NOMO-1 (cell line): Measurements from ENCODE around the gene CFAP410.
A peak's percentile ranks its signal among the peaks of the same experiment; 100 is the strongest.

Experiments
- DNase-seq, 2 experiments: peaks; one replicate each; lab custom pipeline; 2025; ENCODE audit not compliant: unreplicated experiment in 2 of 2; lab: John Stamatoyannopoulos, UW

Gene CFAP410

DNA sequence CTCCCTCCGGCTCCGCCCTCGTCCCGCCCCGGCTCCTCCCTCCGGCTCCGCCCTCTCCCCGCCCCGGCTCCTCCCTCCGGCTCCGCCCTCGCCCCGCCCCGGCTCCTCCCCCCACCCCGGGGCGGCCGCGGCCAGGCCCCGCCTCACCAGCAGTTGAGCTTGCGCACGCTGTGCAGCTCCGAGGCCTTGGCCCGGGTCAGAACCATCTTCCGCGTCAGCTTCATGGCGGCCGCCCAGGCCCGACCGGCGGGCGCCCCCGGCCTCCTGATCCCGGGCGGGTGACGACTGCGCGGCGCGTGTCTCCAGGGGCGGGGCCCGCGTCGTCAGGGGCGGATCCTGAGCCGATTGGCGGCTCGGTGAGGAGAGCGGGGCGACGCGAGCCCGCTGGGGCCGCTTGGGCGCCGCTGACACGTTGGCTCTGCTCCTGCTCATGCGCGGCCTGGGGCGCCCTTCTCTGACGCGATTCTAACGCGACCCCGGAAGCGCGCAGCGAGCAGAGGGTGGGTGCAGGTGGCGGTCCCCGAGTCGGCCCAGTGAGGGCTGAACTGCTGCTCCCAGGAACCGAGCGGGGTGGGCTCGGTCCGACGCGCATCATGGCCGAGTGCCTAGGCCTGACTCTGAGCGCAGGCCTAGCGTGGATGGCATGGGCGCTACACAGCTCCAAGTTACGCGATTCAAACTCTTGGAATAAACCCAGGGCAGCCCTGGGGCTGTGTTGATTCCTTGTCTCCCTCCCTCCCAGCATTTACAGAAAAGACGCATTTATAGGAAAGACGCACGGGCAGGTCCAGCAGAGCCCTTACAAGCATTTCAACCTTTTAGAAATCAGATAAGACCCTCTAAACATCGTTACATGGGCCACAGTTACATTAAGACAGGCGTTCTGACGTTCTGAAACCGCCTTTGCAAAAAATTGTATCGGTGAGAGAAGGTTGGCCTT is at the start of gene CFAP410:
Gene CFAP410, minus strand, starts transcription at position 420 of the 940 bp plus-strand sequence. Its CDS starts 196 bp downstream, at position 224.
- peak; percentile 89 to 96 for DNase-seq

- no peak for DNase-seq
These were observed 45.8 kb upstream of the CFAP410 start for GRCh38 chr21:44384968-44385367.

- no peak for DNase-seq
These were observed 44.0 kb upstream of the CFAP410 start for GRCh38 chr21:44383216-44383615.

- DNase-seq = no peak
These were observed 43.3 kb upstream of the CFAP410 start for GRCh38 chr21:44382536-44382935.

- DNase-seq = no peak
These were observed 42.7 kb upstream of the CFAP410 start for GRCh38 chr21:44381874-44382273.

- no peak for DNase-seq
These were observed 41.7 kb upstream of the CFAP410 start for GRCh38 chr21:44380876-44381275.

- DNase-seq = no peak
These were observed 41.0 kb upstream of the CFAP410 start for GRCh38 chr21:44379991-44380865.

DNA sequence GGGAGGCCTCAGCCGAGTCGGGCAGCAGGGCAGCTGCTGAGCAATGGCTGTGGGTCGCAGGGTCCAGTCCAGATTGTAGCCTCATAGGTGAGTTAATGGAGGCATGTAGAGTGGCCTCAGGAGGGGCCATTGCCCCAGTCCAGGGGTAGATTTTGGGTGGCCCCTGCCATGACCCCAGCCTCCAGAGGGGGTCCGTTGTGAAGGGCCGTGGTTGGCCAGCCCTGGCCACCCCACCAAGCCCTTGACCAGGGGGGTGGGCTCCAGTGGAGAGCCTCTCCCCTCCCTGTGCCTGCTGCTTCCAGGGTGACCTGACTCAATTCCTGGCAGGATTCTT is 40.3 kb upstream of the CFAP410 start:
- no peak for DNase-seq

DNA sequence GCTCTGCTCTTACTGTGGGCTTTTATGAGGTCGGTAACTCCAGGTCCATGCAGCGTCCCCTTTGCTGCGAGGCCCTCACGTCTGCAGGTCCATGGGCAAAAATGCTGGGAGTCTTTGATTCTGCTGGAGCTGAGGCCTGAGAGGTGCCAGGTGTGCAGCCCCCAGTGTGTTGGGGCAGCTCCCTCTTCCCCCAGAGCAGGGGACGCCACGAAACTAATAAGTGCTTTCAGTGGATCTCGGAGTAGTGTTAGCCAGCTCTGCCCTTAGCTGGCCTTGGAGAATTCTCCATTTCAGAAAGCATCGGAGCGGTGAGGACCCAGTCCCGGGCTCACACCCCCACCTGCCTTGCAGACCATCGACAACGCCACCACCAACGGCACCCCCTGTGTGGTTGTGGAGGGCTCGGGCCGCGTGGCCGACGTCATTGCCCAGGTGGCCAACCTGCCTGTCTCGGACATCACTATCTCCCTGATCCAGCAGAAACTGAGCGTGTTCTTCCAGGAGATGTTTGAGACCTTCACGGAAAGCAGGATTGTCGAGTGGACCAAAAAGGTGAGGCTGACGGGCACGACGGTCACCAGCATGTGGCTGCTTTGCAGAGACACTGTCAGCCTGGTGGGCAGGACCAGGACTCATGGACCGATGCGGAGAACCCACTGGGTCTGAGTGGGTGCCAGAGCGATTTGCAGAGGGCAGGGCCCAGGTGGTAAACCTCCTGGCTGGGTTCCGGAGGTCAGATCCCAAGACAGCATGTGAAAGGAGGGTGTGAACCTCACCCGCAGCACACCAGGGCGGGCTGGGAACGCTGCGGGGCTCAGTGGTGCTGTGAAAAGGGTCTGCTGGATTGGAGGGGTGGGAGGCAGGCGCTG is 39.7 kb upstream of the CFAP410 start:
- no peak for DNase-seq

DNA sequence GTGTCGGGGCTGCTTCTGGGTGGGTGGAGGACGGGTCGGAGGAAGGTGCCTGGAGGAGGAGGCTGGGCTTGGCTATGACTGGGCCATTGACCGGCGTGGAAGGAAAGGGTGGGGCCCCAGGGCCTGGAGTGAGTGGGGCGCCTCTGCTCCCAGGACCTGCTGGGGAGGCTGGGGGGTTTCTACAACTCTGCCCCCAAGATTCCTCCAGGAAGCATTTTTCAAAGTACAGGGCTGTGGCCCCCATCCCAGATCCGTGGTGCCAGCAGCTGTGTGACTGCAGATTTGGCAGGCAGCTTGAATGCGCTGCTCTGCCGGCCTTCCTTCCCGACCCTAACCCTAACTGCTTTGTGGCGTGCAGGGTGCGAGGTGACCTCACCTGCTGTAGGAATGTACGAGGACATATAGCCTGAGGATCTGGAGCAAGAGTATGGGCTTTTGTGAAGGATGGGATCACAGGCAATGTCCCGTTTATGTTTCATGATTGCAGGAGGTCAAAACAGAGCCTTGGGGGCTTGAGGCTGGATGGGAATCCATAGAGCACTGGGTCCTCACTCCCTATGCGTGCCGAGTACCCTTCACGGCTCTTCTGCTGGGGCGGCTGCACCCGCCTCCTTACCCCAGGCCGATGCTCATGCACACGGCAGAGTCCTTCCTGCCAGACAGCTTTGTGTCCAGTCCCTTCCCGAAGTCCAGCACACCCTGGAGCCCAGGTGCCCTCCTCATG is 38.9 kb upstream of the CFAP410 start:
- no peak for DNase-seq

GRCh38 chr21:44377201-44377921 is 38.2 kb upstream of the CFAP410 start:
- no peak for DNase-seq

DNA sequence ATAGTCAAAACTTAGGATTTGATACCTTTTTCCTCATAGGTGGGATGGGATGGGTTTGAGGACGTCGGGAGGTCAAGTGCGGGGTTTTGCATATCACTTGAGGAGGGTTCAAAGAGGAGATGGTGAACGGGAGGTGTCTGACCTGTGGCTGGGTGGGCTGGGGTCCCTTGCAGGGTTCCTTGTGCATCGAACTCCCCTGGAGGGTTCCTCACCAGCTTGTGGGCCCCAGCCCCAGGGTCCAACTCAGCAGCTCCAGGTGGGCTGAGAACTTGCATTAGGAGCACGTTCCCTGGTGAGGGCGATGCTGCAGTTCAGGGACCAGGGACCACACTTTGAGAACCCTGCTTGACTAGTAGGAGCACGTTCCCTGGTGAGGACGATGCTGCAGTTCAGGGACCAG is 37.4 kb upstream of the CFAP410 start:
- DNase-seq = no peak

- DNase-seq = no peak
These were observed 36.6 kb upstream of the CFAP410 start for GRCh38 chr21:44375761-44376241.

- DNase-seq = peak; percentile 70 to 74
These were observed 36.1 kb upstream of the CFAP410 start for GRCh38 chr21:44375281-44375651.

GRCh38 chr21:44374601-44375280 is 35.6 kb upstream of the CFAP410 start:
- no peak for DNase-seq

DNA sequence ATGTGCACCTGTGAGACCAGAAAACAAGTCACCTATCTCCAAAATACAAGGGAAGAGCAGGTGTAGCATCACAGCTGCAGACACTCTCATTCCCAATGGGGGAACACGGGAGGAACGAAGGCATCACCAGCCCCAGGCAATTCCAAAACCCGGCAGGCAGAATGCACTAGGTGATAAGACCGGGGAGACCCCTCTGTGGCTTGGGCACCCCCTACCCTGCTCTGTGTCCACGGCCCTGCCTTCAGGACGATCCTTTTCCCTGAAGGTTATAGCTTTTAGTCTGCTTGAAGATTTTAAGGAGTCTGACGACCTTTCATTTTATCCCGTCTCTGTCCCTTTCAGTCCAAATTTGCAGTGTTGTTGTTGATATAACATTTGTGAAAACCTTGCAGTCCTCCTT is 33.4 kb upstream of the CFAP410 start:
- no peak for DNase-seq

DNA sequence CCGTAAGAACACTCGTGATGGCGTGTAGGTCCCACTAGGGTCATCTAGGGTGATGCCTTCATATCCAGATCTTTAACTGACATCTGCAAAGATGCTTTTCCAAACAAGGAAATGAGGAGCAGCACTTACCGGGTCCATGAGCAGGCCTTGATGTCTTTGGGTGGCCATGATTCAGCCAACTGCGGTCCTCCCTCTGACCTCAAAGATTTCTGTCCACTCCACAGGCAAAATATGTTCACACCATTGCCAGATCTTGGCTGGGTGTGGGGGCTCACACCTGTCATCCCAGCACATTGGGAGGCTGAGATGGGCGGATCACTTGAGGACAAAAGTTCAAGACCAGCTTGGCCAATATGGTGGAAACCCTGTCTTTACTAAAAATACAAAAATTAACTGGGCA is 32.4 kb upstream of the CFAP410 start:
- DNase-seq = no peak

DNA sequence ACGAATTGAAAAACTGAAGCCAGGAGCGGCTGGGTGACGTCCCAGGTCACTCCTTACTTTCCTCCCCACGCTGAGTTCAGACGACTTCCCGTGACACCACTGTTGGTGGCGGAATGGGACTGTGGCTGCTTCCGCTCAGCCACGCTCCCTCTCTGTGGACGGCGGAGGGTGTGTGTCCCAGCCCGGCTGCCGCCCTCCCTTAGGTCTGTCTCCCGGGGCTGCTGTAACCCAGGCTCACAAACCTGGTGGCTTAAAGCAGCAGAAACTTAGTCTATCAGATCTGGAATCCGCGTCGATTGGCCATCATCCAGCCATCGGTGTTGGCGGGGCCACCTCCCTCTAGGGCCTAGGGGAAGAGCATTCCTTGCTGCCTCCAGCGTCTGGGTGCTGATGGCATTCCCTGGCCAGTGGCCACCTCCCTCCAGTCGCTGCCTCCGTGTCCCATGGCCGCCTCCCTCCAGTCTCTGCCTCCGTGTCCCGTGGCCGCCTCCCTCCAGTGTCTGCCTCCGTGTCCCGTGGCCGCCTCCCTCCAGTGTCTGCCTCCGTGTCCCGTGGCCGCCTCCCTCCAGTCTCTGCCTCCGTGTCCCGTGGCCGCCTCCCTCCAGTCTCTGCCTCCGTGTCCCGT is 31.7 kb upstream of the CFAP410 start:
- DNase-seq = no peak
